Hindlimb muscle (tissue), 1 donor: Measurements from ENCODE around the gene FLNB. TPM values are rescaled to one million over a fixed set of nuclear protein-coding genes. Genes with fewer than 3 reads are reported as not detected.
"Not testable (repeated sequence)": the region's sequence is repeated elsewhere in the genome, so short reads cannot be mapped to it uniquely, and the experiment has no call there.

Experiments
- DNase-seq: peaks from one replicate; pipeline ENCODE4 v3.0.0-alpha.2; 2013
- polyA plus RNA-seq: library from polyadenylated mRNA; unstranded; fragments of 120-200 nt; gene quantifications from one replicate; pipeline ENCODE4 v1.2.1, GENCODE V29; 2013; ENCODE audit not compliant: insufficient read length

The FLNB gene
- polyA plus RNA-seq, 1 donor = 51.9 TPM

- DNase-seq = no peak
Observed at GRCh38 chr3:58034738-58035523, 26.7 kb downstream of the FLNB start.

GRCh38 chr3:58035524-58036255, 27.5 kb downstream of the FLNB start:
- DNase-seq = no peak

- no peak for DNase-seq
Observed at GRCh38 chr3:58036293-58037032, 28.2 kb downstream of the FLNB start.

GRCh38 chr3:58037141-58037910, 29.1 kb downstream of the FLNB start:
- DNase-seq = no peak

- DNase-seq = no peak
Observed at GRCh38 chr3:58038675-58039292, 30.6 kb downstream of the FLNB start.

- no peak for DNase-seq
Observed at GRCh38 chr3:58039601-58040000, 31.4 kb downstream of the FLNB start.

GRCh38 chr3:58041182-58041825, 33.1 kb downstream of the FLNB start:
- no peak for DNase-seq

- no peak for DNase-seq
Observed at GRCh38 chr3:58041826-58042324, 33.7 kb downstream of the FLNB start.

GRCh38 chr3:58042947-58043707, 34.9 kb downstream of the FLNB start:
- DNase-seq = no peak

- no peak for DNase-seq
Observed at GRCh38 chr3:58043933-58044332, 35.7 kb downstream of the FLNB start.

- DNase-seq = peak; percentile 79
Observed at GRCh38 chr3:58044691-58045483, 36.7 kb downstream of the FLNB start.

GRCh38 chr3:58047826-58048225, 39.6 kb downstream of the FLNB start:
- DNase-seq = no peak

GRCh38 chr3:58048301-58048700, 40.1 kb downstream of the FLNB start:
- no peak for DNase-seq

- DNase-seq = no peak
Observed at GRCh38 chr3:58049143-58049785, 41.0 kb downstream of the FLNB start.

GRCh38 chr3:58051196-58051595, 43.0 kb downstream of the FLNB start:
- no peak for DNase-seq

GRCh38 chr3:58051658-58052261, 43.5 kb downstream of the FLNB start:
- not testable (repeated sequence) for DNase-seq

- DNase-seq = peak; percentile 81
Observed at GRCh38 chr3:58052373-58053273, 44.4 kb downstream of the FLNB start.

GRCh38 chr3:58054652-58055051, 46.4 kb downstream of the FLNB start:
- DNase-seq = no peak
